Effector CD4-positive, alpha-beta T cell (primary cell): ENCODE measurements around the gene MEGF9.
"Not testable (repeated sequence)": the region's sequence is repeated elsewhere in the genome, so short reads cannot be mapped to it uniquely, and the experiment has no call there.

Experiments used
- DNase-seq: peaks from one replicate; pipeline ENCODE4 v3.0.0-alpha.2; 2020

Gene MEGF9

DNA sequence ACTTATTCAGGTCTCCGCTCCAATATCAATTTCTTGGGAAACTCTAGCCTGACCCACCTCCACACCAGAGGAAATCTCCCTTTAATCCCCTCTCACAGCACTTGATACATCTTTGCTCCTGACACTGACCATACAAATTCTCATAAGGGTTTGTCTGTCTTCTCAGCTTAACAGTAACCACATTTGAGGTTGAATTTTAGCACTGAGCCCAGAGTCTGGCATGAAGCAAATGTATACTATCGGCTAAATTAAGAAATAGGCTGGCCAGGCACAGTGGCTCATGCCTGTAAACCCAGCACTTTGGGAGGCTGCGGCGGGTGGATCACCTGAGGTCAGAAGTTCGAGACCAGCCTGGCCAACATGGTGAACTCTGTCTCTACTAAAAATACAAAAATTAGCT is 144.0 kb downstream of the MEGF9 start:
- no peak for DNase-seq

DNA sequence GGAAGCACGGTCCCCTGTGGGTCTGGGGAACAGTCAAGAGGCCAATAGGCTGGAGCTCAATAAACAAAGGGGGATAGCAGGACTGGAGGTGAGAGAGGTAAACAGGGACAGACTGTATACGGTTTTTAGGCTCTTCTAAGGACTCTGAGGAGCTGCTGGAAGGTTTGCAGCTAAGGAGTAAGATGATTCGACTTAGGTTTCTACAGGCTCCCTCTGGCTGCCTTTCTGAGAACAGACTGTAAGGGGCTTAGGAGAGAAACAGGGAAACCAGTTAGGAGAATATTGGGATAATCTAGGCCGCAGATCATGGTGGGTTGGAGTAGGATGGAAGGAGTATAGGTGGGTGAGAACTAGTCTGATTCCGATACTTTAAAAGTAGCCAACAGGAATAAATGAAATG is 144.7 kb downstream of the MEGF9 start:
- DNase-seq = no peak

DNA sequence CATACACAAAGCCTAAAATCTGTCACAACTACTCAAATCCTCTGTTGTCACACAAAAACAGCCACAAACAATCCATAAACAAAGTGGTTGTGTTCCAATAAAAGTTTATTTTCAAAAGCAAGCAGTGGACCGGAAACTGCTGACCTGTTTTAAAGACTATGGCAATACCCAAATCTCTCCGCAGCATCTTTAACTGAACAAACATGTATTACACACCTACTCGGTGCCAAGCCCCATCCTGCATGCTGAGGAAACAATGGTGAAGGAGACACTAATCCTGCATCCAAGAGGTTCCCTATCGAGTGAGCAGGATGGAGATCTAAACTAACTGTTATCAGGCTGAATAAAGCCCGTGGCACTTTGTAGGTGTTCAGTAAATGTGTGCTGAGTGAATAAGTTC is 145.5 kb downstream of the MEGF9 start:
- DNase-seq = no peak

DNA sequence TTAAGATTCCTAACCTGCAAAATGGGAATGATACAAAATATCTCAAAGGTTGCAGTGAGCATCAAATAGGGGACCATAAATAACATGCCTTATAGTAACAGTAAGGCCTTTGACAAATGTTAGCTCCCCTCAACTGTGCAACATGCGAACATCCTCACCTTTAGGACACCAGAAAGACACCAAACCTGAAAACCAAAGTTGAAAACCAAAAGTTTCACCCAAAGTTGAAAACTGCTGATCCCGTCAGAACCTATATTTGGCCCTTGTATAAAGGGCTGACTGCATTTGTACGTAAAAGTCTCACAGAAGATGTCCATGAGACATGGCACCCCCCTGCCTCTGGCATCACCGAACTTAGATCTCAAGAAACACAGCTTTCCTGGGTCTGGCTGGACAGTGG is 146.4 kb downstream of the MEGF9 start:
- no peak for DNase-seq

DNA sequence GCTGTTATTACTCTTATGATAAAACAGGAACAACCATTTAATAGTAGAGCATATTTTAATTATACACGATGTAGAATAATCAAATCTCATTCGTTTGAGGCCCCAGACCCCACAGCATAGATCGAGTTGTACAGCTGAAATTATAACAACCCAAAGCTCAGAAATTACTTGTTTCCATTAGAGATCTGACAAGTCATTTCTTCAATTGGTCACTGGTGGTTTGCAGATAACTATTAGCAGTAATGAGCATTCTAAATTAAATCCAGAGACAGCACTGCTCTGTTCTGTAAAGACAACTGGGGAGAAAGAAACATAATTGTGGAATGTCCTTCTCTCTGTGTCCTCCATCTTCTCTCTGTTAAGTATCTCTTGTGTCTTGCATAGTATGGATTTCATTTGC is 147.2 kb downstream of the MEGF9 start:
- no peak for DNase-seq

DNA sequence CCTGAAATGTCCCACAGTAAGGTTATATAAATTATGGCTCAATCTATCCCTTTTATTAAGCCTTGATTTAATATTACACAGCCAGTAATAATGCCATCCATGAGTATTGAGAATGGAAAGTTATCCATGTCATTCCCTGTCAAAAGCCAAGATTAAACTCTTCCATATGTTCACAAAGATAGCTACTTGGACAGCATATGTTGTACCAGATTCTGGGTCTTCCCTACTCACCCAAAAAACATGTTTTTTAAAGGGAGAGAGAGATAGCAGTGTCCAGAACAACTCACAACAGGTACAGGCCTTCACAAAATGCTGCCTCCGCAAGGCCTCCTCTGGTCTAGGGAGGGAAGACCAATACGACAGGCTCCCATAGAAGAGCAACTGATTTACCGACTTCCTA is 149.7 kb downstream of the MEGF9 start:
- DNase-seq = no peak

DNA sequence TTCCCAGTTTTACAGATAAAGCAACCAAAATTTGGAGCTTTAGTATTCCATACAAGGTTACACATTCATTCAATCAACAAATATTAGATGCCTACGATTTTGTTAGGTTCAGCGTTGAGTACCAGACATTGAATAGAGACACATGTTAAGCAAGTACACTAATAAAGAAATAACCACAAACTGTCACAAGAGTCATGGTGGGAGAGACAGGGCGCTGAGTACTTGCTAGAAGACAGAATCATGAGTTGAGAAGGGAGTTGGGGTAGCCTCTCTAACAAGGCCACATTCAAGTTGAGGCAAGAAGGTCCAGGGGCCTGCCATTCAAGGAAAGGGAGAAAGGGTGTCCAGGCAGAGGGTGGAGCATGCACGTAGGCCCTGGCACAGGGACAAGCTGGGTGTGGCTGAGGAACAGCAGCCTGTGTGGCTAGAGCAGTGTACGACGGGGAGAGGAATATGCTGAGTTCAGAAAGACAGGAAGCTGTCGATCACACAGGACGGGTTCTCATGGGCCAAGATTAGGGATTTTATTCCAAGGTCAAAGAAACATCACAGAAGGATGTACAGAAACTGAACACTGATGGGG is 151.3 kb downstream of the MEGF9 start:
- no peak for DNase-seq

DNA sequence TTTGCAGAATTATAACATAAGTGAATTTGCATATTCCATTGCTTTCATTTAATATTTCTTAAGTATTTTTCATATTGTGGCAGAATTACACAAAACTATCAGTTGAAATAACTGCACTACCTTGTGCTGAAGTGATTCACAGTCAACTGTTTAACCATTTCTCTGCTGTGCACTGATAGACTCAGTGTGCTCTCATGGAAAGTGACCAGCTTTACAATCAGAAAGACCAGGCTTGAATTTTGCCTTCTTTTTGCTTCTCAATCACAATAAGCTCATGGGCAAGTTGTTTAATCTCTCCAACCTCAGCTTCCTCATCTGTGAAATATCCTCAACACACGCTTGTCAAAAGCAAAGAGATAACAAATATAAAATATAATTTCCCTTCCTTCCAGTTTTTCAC is 152.6 kb downstream of the MEGF9 start:
- no peak for DNase-seq

DNA sequence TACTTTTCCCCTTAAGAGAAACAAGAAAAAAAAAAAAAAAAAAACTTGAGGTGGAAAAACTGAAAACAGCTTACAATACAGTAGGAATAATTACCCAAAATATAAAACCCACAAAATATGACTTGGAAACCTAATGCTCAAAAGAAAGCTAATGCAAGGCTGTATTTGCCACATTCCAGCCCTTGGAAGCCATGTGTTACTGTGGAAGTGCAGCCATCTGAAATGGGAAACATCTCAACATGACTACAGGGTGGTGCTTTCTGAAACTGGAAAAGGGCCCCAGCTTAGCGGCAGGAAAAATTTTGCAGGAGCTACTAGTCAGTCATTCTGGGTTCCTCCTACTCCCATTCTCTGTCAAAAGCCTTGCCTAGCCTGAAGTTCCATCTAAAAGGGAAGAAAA is 154.7 kb downstream of the MEGF9 start:
- DNase-seq = no peak

DNA sequence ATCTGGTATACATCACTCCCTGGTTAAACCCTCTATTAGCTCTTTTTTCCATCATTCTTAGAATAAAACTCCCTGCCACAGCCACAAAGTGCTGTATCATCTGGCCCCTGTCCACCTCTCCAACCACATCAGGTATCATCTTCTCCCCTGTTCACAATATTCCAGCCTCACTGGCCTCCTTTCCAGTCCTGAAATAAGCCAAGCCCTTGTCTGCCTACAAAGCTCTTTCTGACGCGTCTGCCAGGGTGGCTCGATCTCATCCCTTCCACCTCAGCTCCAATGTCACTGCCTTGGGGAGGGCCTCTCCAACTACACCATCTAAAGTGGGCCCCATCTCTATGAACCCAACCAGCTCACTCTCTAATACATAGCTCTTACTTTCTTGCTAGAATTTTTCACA is 155.8 kb downstream of the MEGF9 start:
- no peak for DNase-seq

DNA sequence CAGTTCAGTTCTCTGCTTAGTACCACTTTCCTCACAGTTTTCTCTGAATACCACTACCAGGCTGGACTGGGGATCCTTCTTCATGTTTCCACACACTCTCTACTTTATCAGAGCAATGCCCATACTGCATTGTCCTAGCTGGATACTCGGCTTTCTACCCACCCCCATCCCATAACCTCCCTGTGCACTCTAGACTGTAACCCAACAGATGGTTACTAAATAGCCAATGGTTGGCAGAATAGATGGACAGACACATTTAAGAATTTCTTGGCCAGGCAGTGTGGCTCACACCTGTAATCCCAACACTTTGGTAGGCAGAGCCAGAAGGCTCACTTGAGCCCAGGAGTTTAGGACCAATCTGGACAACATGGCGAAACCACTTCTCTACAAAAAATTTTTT is 157.1 kb downstream of the MEGF9 start:
- DNase-seq = no peak

DNA sequence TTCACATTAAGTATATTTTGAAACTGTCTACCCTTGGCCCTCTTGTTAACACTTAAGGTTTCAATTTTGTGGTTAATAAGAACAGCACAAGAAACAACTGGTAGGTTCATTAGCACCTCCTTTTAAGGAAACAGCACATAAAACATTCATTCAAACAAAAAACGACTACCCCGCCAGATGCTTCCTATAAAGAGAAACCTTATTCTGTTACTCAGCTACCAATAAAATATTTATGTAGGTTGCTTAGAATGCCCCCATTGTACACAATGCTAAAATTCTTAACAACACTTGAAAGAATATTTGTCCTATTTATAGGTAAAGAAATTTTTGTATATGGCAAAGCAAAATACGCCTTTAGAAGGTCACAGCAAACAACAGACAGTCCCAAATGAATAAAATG is 157.5 kb downstream of the MEGF9 start:
- DNase-seq = no peak

DNA sequence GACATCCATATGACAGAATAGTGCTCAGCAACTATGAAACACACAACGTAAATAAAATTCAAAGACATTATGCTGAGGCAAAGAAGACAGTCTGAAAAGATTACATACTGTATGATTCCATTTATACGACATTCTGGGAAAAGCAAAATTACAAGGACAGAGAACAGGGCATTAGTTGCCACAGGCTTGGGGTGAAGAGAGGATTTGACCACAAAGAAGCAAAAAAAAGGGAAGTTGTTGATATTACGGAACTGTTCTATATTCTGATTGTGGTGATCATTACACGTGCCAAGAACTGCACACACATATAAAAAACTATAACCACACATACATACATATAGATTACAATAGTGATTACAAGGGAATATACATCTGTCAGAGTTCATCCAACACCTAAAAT is 158.4 kb downstream of the MEGF9 start:
- DNase-seq = no peak

DNA sequence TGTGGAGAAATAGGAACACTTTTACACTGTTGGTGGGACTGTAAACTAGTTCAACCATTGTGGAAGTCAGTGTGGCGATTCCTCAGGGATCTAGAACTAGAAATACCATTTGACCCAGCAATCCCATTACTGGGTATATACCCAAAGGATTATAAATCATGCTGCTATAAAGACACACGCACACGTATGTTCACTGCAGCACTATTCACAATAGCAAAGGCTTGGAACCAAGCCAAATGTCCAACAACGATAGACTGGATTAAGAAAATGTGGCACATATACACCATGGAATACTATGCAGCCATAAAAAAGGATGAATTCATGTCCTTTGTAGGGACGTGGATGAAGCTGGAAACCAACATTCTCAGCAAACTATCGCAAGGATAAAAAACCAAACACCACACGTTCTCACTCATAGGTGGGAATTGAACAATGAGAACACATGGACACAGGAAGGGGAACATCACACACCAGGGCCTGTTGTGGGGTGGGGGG is 162.0 kb downstream of the MEGF9 start:
- not testable (repeated sequence) for DNase-seq
